AG04450 (cell line): ENCODE data around the gene DNTT. TPM values are rescaled to one million over a fixed set of nuclear protein-coding genes. Genes with fewer than 3 reads are reported as not detected.

Source experiments
- CTCF ChIA-PET: fragments of 300-600, 350-600 bp; formaldehyde crosslinking; extraction: SDS; loops from one replicate; lab custom pipeline; 2022; ENCODE audit warnings: antibody characterized with exemption, inconsistent platforms; lab: Charles Lee
- POLR2A ChIA-PET: fragments of 350-600 bp; formaldehyde crosslinking; extraction: SDS; loops from one replicate; lab custom pipeline; 2021; ENCODE audit warnings: antibody characterized with exemption, inconsistent platforms; lab: Yijun Ruan, JAX
- DNase-seq: peaks from one replicate; pipeline ENCODE4 v3.0.0-alpha.2; 2011; ENCODE audit warnings: low read depth, low spot score
- H3K27ac ChIP-seq: one replicate; pipeline ENCODE4 v1.5.1; 2012; ENCODE audit warnings: low read depth, low read length, control low read depth
- H3K27me3 ChIP-seq: one replicate; pipeline ENCODE4 v1.6.0; 2012; ENCODE audit warnings: low read length; ENCODE audit not compliant: control insufficient read depth, insufficient read depth
- H3K4me3 ChIP-seq: 2 replicates; pipeline ENCODE4 v1.5.1; 2011; ENCODE audit warnings: mild to moderate bottlenecking, low read depth, low read length, control low read depth
- H3K9me3 ChIP-seq: 2 replicates; pipeline ENCODE4 v1.5.1; 2012; ENCODE audit warnings: low read length; ENCODE audit not compliant: control insufficient read depth, insufficient read depth
- polyA plus RNA-seq: library from polyadenylated mRNA; depleted of rRNA; stranded (reverse); fragments of >200 nt; gene quantifications from 2 replicates; pipeline ENCODE4 v1.2.3, GENCODE V29; 2011
- TF ChIP-seq, protein P1 (sequence below): IDR thresholded peaks from 2 replicates; pipeline ENCODE4 v1.5.1; 2011; ENCODE audit warnings: low read depth, low read length, control low read depth, inconsistent platforms

The DNTT gene
- polyA plus RNA-seq, 1 experiment, result not detected

DNA sequence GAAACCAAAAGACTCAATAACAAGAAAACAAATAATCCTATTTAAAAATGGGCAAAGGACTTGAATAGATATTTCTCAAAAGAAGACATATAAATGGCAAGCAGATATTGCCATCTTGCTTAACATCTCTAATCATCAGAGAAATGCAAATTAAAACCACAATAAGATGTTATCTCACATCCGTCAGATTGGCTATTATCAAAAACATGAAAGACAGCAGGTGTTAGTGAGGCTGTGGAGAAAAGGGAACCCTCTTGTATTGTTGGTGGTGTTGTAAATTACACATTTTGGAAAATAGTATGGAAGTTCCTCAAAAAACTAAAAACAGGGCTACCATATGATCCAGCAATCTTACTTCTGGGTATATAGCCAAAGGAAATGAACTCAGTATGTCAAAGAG, 28.9 kb downstream of the DNTT start:
- Histone ChIP-seq H3K9me3 (no peaks in the 10 kb centered on the region), H3K27ac (no peak overlapping the region), H3K27me3 (no peaks in the 10 kb centered on the region), H3K4me3 (no peak overlapping the region)
- no peak for DNase-seq
- TF ChIP-seq, protein P1, sequence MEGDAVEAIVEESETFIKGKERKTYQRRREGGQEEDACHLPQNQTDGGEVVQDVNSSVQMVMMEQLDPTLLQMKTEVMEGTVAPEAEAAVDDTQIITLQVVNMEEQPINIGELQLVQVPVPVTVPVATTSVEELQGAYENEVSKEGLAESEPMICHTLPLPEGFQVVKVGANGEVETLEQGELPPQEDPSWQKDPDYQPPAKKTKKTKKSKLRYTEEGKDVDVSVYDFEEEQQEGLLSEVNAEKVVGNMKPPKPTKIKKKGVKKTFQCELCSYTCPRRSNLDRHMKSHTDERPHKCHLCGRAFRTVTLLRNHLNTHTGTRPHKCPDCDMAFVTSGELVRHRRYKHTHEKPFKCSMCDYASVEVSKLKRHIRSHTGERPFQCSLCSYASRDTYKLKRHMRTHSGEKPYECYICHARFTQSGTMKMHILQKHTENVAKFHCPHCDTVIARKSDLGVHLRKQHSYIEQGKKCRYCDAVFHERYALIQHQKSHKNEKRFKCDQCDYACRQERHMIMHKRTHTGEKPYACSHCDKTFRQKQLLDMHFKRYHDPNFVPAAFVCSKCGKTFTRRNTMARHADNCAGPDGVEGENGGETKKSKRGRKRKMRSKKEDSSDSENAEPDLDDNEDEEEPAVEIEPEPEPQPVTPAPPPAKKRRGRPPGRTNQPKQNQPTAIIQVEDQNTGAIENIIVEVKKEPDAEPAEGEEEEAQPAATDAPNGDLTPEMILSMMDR, result no peak
- ChIA-PET POLR2A (no interaction called here), CTCF (interaction anchor here (1.1 to 2.0 kb wide), 2 partner anchors 10 kb away, joined by 3 to 15 read pairs; no protein-coding TSS in a partner anchor)

DNA sequence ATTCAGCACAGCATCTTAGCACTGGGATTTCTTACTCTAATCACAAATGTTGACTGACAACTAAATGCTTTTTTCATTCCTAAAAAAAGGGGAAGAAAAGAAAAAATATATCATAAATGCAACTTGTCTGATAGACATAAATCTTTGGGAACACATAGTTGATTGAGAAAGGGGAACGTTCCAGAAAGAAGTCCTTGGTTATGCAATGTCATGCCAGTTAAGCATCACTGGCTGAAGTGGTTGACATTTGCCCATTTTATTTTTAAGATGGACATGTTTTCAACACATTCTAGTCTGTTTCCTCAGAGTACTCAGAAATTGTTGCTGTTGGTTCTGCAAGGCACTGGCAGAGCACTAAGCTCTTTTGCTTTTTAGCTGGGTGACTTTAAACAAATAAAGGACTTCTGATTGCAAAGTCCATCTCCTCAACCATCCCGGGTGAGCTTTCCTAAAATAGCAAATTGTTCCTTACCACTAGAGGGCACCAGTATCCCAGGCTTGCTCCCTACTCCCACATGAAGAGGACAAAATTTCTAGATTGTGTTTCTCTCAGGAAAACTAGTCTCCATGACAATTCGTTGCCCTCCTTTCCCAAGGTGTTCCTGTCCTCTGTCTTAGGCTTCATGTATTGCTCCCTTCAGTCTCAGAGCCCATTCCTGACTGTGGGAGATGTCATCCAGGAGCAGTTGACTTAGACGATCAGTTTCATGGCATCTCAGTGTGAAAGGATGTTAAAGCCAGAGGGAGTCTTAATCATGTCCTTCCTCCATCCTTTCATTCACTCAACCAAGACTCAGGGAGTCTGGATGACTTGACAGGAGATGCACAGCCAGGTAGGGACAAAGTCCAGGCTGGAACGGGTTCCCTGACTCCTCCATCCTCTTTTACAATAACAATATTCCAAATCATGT, 30.6 kb downstream of the DNTT start:
- no peak overlapping the region for H3K4me3 ChIP-seq
- TF ChIP-seq, protein P1, result peak; percentile 83
- no peaks in the 10 kb centered on the region for H3K9me3 ChIP-seq
- H3K27me3 ChIP-seq, result no peaks in the 10 kb centered on the region
- no peak overlapping the region for H3K27ac ChIP-seq
- DNase-seq, result peak; percentile 10
- POLR2A ChIA-PET, result no interaction called here
- CTCF ChIA-PET, result interaction anchor here (0.6 to 8.5 kb wide), 20 partner anchors 10 to 641 kb away, joined by 3 to 90 read pairs (median 4); partner anchors contain the start of gene TCTN3

DNA sequence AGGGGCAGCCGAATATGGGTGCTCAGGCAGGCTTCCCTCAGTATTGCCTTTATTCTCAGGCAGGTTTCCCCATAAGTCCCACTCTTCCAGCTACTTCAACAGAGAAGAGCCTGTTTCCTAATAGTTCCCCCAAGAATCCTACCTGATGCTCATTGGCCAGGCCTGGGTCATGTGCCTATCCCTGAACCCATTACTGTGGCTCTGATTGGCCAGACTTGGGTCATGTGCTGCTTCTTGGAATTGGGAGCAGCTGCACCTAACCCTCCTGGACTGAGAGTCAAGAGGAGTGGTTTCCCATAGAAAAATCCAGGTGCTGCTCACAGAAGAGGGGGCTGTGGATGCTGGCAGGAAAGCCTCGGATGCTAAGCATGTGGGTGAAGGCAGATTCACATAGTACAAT, 32.9 kb downstream of the DNTT start:
- no peaks in the 10 kb centered on the region for H3K27me3 ChIP-seq
- TF ChIP-seq, protein P1, result no peak
- ChIA-PET POLR2A (no interaction called here), CTCF (interaction anchor here (0.8 to 8.5 kb wide), 5 partner anchors 15 to 321 kb away, joined by 3 to 90 read pairs (median 3); no protein-coding TSS in a partner anchor)
- no peak for DNase-seq
- H3K27ac ChIP-seq, result no peak overlapping the region
- no peaks in the 10 kb centered on the region for H3K9me3 ChIP-seq
- no peak overlapping the region for H3K4me3 ChIP-seq

DNA sequence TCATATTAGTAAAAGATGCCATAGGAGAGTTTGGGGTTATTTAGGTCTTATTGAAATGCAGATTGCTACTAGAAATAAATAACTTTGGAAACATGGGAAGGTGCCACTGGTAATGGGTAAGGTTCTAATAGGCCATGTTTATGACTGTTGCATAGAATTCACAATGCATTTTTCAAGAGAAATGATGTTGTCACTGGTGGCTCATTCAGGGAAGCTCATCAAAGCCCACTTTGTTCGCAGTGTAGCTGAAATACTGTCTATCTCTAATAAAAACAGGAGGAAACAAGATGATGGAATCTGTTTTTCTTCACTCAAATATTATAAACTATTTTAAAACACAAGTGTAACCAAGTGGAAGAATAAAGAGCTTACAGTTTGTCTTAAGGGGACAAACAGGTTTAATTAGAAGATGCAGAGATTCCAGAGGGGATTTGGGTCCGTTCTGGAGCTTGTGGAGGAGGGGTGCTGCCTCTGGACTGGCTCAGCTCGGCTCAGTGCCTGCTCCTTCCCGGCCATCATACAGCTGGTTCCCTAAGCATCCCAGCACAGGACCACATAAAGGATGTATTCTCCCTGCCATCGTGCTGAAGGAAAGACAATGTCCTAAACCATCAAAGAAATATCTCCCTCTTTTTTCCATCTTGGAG, 34.2 kb downstream of the DNTT start:
- Histone ChIP-seq H3K4me3 (no peak overlapping the region), H3K9me3 (no peaks in the 10 kb centered on the region), H3K27ac (no peak overlapping the region), H3K27me3 (no peaks in the 10 kb centered on the region)
- ChIA-PET CTCF (interaction anchor here (0.5 to 8.5 kb wide), 5 partner anchors 8 to 571 kb away, joined by 3 to 90 read pairs (median 5); no protein-coding TSS in a partner anchor), POLR2A (no interaction called here)
- no peak for DNase-seq
- TF ChIP-seq, protein P1, result no peak

DNA sequence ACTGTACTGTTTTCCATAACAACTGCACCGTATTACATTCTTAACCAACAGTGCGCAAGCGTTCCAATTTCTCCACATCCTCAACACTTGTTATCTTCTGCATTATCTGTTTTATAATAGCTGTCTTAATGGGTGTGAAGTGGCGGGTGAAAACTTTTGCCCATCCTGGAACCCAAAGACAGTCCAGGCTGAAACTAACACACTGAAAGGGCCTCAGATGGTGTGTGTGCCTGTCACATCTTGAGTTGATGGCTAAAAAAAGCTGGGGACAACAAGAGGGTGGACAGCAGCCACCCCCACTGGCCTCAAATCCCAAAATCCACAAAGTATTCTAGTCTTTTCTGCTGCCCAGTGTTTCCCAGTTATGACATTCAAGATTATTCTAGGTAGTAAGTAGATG, 35.1 kb downstream of the DNTT start:
- TF ChIP-seq, protein P1, result no peak
- Histone ChIP-seq H3K27ac (no peak overlapping the region), H3K9me3 (no peaks in the 10 kb centered on the region), H3K4me3 (no peak overlapping the region), H3K27me3 (no peaks in the 10 kb centered on the region)
- POLR2A ChIA-PET, result no interaction called here
- no peak for DNase-seq
- CTCF ChIA-PET, result interaction anchor here (0.5 to 8.5 kb wide), 20 partner anchors 9 to 689 kb away, joined by 3 to 90 read pairs (median 6); no protein-coding TSS in a partner anchor
